IMR-90 (cell line): ENCODE data around the gene PHKB. TPM values are rescaled to one million over a fixed set of nuclear protein-coding genes. Genes with fewer than 3 reads are reported as not detected.

Source experiments
- ATAC-seq: fragments of 200-7000 bp; cut with Tn5 transposase; 2 replicates; pipeline ENCODE4 v1.9.1; 2020; ENCODE audit warnings: low read depth, mild to moderate bottlenecking, moderate library complexity
- BruUV-seq: library from RNA; stranded (reverse); fragments of 400-500 nt; replicated peaks from 2 replicates; lab custom pipeline; 2021; lab: Mats Ljungman, UMichigan
- CTCF ChIA-PET: fragments of 300-600 bp; formaldehyde crosslinking; extraction: SDS; loops from one replicate; lab custom pipeline; 2021; ENCODE audit warnings: antibody characterized with exemption; lab: Yijun Ruan, JAX
- POLR2A ChIA-PET: fragments of 300-600 bp; sonication (Branson Sonifier 250); formaldehyde crosslinking; loops from one replicate; lab custom pipeline; 2022; ENCODE audit warnings: antibody characterized with exemption; ENCODE audit not compliant: unreplicated experiment; lab: Charles Lee
- DNase-seq: peaks from one replicate; pipeline ENCODE4 v3.0.0; 2013
- H2AFZ ChIP-seq: replicated peaks from 2 replicates; pipeline ENCODE3; 2013; ENCODE audit warnings: low read length, mild to moderate bottlenecking; ENCODE audit not compliant: poor library complexity
- H2AK5ac ChIP-seq: 2 replicates; pipeline ENCODE4 v1.6.1; 2013; ENCODE audit warnings: low read depth, low read length, inconsistent platforms
- H2AK9ac ChIP-seq: replicated peaks from 2 replicates; pipeline ENCODE3; 2013; ENCODE audit warnings: mild to moderate bottlenecking, low read depth, low read length, moderate library complexity; ENCODE audit not compliant: poor library complexity
- H2BK120ac ChIP-seq: 2 replicates; pipeline ENCODE4 v1.6.1; 2013; ENCODE audit warnings: low read depth, low read length, inconsistent platforms
- H2BK15ac ChIP-seq: 3 replicates; pipeline ENCODE4 v1.6.1; 2013; ENCODE audit warnings: low read depth, low read length, inconsistent platforms
- H2BK20ac ChIP-seq: 2 replicates; pipeline ENCODE4 v1.6.1; 2013; ENCODE audit warnings: low read depth, mild to moderate bottlenecking, inconsistent platforms, low read length, moderate library complexity
- H2BK5ac ChIP-seq: 2 replicates; pipeline ENCODE4 v1.6.1; 2013; ENCODE audit warnings: mild to moderate bottlenecking, low read depth, low read length, inconsistent platforms; ENCODE audit not compliant: poor library complexity, severe bottlenecking
- H3K14ac ChIP-seq: replicated peaks from 2 replicates; pipeline ENCODE4 v1.6.1; 2013; ENCODE audit warnings: low read depth, low read length, inconsistent platforms
- H3K18ac ChIP-seq: 2 replicates; pipeline ENCODE4 v1.6.1; 2013; ENCODE audit warnings: low read depth, low read length, control low read depth
- H3K23ac ChIP-seq: 2 replicates; pipeline ENCODE4 v1.6.1; 2013; ENCODE audit warnings: low read depth, low read length, inconsistent platforms
- H3K27ac ChIP-seq: 2 replicates; pipeline ENCODE4 v1.5.1; 2013; ENCODE audit warnings: mild to moderate bottlenecking, control low read depth, low read length; ENCODE audit not compliant: insufficient read depth
- H3K27me3 ChIP-seq: 2 replicates; pipeline ENCODE4 v1.6.1; 2013; ENCODE audit warnings: low read length; ENCODE audit not compliant: control insufficient read depth, insufficient read depth
- H3K36me3 ChIP-seq: 2 replicates; pipeline ENCODE4 v1.6.1; 2013; ENCODE audit warnings: low read length, mixed read lengths; ENCODE audit not compliant: control insufficient read depth, insufficient read depth
- H3K4ac ChIP-seq: 2 replicates; pipeline ENCODE4 v1.6.1; 2013; ENCODE audit warnings: low read depth, low read length, inconsistent platforms
- H3K4me1 ChIP-seq: 2 replicates; pipeline ENCODE4 v1.6.1; 2013; ENCODE audit warnings: low read length, mixed read lengths; ENCODE audit not compliant: control insufficient read depth, insufficient read depth
- H3K4me2 ChIP-seq: 2 replicates; pipeline ENCODE4 v1.6.1; 2013; ENCODE audit warnings: low read depth, mild to moderate bottlenecking, control low read depth, low read length, moderate library complexity
- H3K4me3 ChIP-seq: 2 replicates; pipeline ENCODE4 v1.5.1; 2013; ENCODE audit warnings: low read depth, mild to moderate bottlenecking, control low read depth, low read length, moderate library complexity; ENCODE audit not compliant: insufficient read depth
- H3K56ac ChIP-seq: 2 replicates; pipeline ENCODE4 v1.6.1; 2013; ENCODE audit warnings: low read length, inconsistent platforms; ENCODE audit not compliant: insufficient read depth; ENCODE audit errors: extremely low read depth
- H3K79me1 ChIP-seq, 2 experiments: 2 replicates each; pipeline ENCODE4 v1.6.1; 2013; ENCODE audit warnings: low read length in 2 of 2, inconsistent platforms in 1 of 2, low read depth in 1 of 2
- H3K9ac ChIP-seq: 2 replicates; pipeline ENCODE4 v1.6.1; 2013; ENCODE audit warnings: low read depth, low read length, control low read depth
- H3K9me1 ChIP-seq: 2 replicates; pipeline ENCODE4 v1.6.1; 2013; ENCODE audit warnings: low read length, inconsistent platforms; ENCODE audit not compliant: insufficient read depth
- H3K9me3 ChIP-seq: 2 replicates; pipeline ENCODE4 v1.6.1; 2013; ENCODE audit warnings: low read length; ENCODE audit not compliant: control insufficient read depth, insufficient read depth
- H4K20me1 ChIP-seq: 2 replicates; pipeline ENCODE4 v1.6.1; 2013; ENCODE audit warnings: low read length, inconsistent platforms; ENCODE audit not compliant: insufficient read depth
- H4K5ac ChIP-seq: 2 replicates; pipeline ENCODE4 v1.6.1; 2013; ENCODE audit warnings: mild to moderate bottlenecking, low read depth, low read length, control low read depth
- H4K8ac ChIP-seq, 2 experiments: 2 replicates each; pipeline ENCODE4 v1.6.1; 2013; ENCODE audit warnings: low read depth in 2 of 2, low read length in 2 of 2, control low read depth in 1 of 2, inconsistent platforms in 1 of 2
- H4K91ac ChIP-seq: 2 replicates; pipeline ENCODE4 v1.6.1; 2013; ENCODE audit warnings: low read depth, low read length, inconsistent platforms; ENCODE audit not compliant: insufficient read depth
- BHLHE40 ChIP-seq: fragments of 150-350 bp; IDR thresholded peaks from 2 replicates; pipeline ENCODE4 v1.6.1; 2016; ENCODE audit warnings: mild to moderate bottlenecking, low read depth, low read length
- CEBPB ChIP-seq: IDR thresholded peaks from 2 replicates; pipeline ENCODE4 v1.6.1; 2012; ENCODE audit warnings: low read depth, low read length, improper control_type of control experiment
- CHD1 ChIP-seq: IDR thresholded peaks from 2 replicates; pipeline ENCODE4 v1.6.1; 2012; ENCODE audit warnings: low read depth, low read length, improper control_type of control experiment
- FOS ChIP-seq: fragments of 150-350 bp; IDR thresholded peaks from 2 replicates; pipeline ENCODE4 v1.6.1; 2016; ENCODE audit warnings: low read depth, low read length
- MAFK ChIP-seq: IDR thresholded peaks from 2 replicates; pipeline ENCODE4 v1.6.1; 2012; ENCODE audit warnings: low read depth, low read length, improper control_type of control experiment
- MXI1 ChIP-seq: IDR thresholded peaks from 2 replicates; pipeline ENCODE4 v1.6.1; 2012; ENCODE audit warnings: low read depth, mild to moderate bottlenecking, low read length, moderate library complexity, borderline replicate concordance
- RAD21 ChIP-seq: IDR thresholded peaks from 2 replicates; pipeline ENCODE4 v1.6.1; 2012; ENCODE audit warnings: low read length, improper control_type of control experiment
- RCOR1 ChIP-seq: IDR thresholded peaks from 2 replicates; pipeline ENCODE4 v1.6.1; 2012; ENCODE audit warnings: mild to moderate bottlenecking, low read length, improper control_type of control experiment; ENCODE audit not compliant: insufficient replicate concordance
- RFX5 ChIP-seq: IDR thresholded peaks from 2 replicates; pipeline ENCODE4 v1.8.0; 2012; ENCODE audit warnings: low read depth, mild to moderate bottlenecking, low read length, moderate library complexity
- dilution Hi-C: fragments of 300-500 bp; cut with HindIII; formaldehyde crosslinking; loops from one replicate; pipeline ENCODE4 v1.14.3; 2018; ENCODE audit warnings: low sequenced_read_pairs; ENCODE audit not compliant: unreplicated experiment
- in situ Hi-C: fragments of 300-500 bp; cut with MboI; formaldehyde crosslinking; loops from 3 replicates; pipeline ENCODE4 v1.14.3; 2019; ENCODE audit warnings: low sequenced_read_pairs, inconsistent platforms, mixed read lengths
- intact Hi-C: fragments of 100-400 bp; cut with micrococcal nuclease; formaldehyde crosslinking; loops from 2 replicates; pipeline ENCODE4 v1.10.0; 2022
- polyA plus RNA-seq, 3 experiments: library from polyadenylated mRNA; depleted of rRNA; stranded (reverse); fragments of >200 nt; gene quantifications; 2 replicates each; pipeline ENCODE4 v1.2.3, GENCODE V29; 2012; ENCODE audit warnings: low replicate concordance in 1 of 3
- total RNA-seq: library from RNA; depleted of rRNA; stranded (reverse); fragments of >200 nt; gene quantifications from 2 replicates; pipeline ENCODE4 v1.2.3, GENCODE V29; 2012
- TF ChIP-seq, protein P1 (sequence below): fragments of 150-350 bp; IDR thresholded peaks from 2 replicates; pipeline ENCODE4 v1.6.1; 2016; ENCODE audit warnings: low read depth, mild to moderate bottlenecking, low read length, moderate library complexity, borderline replicate concordance

The PHKB gene
- total and polyA plus RNA-seq, 2 of the 4 experiments (the other 2 are of a cell fraction) = 24.2 to 58.6 TPM

GRCh38 chr16:47634727-47635126 is 173.6 kb downstream of the PHKB start:
- Histone ChIP-seq H3K9ac (no peak overlapping the region), H3K18ac (no peak overlapping the region), H3K4ac (no peak overlapping the region), H2BK120ac (no peak overlapping the region), H2BK5ac (no peak overlapping the region), H3K79me1 (peaks cover 0 to 5% of the 10 kb centered on the region in 2 experiments; a peak in 1 of 4 replicates), H4K8ac (no peak overlapping the region), H4K20me1 (no peaks in the 10 kb centered on the region), H3K56ac (no peak overlapping the region), H4K5ac (no peak overlapping the region), H3K27ac (no peak overlapping the region), H3K9me3 (no peaks in the 10 kb centered on the region), H3K36me3 (peaks cover 5% of the 10 kb centered on the region), H3K27me3 (no peaks in the 10 kb centered on the region), H3K9me1 (peaks cover 6% of the 10 kb centered on the region), H3K23ac (no peak overlapping the region), H2AFZ (no peak overlapping the region), H3K4me2 (no peak overlapping the region), H3K4me3 (no peak overlapping the region), H2AK9ac (peak overlapping the region; percentile 3), H2BK20ac (no peak overlapping the region), H3K14ac (no peak overlapping the region), H4K91ac (no peak overlapping the region), H2BK15ac (no peak overlapping the region), H2AK5ac (no peak overlapping the region), H3K4me1 (no peaks in the 10 kb centered on the region)
- POLR2A ChIA-PET = no interaction called here
- DNase-seq (no peak), ATAC-seq (no peak)
- dilution Hi-C loops = no loop called here
- BruUV-seq = no TSS peak
- in situ Hi-C loops = no loop called here
- CTCF ChIA-PET = interaction anchor here (0.6 kb wide), 1 partner anchor 563 kb away, joined by 4 read pairs; no protein-coding TSS in a partner anchor
- intact Hi-C loops = no loop called here
- TF ChIP-seq RCOR1 (no peak), BHLHE40 (no peak), RAD21 (no peak), CEBPB (no peak), MAFK (no peak), FOS (no peak), MXI1 (no peak), RFX5 (no peak), CHD1 (no peak)
- TF ChIP-seq, protein P1, sequence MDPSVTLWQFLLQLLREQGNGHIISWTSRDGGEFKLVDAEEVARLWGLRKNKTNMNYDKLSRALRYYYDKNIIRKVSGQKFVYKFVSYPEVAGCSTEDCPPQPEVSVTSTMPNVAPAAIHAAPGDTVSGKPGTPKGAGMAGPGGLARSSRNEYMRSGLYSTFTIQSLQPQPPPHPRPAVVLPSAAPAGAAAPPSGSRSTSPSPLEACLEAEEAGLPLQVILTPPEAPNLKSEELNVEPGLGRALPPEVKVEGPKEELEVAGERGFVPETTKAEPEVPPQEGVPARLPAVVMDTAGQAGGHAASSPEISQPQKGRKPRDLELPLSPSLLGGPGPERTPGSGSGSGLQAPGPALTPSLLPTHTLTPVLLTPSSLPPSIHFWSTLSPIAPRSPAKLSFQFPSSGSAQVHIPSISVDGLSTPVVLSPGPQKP = no peak
